ENCODE measurements around the gene OOSP4A.
A peak's percentile ranks its signal among the peaks of the same experiment; 100 is the strongest.

The OOSP4A gene

DNA sequence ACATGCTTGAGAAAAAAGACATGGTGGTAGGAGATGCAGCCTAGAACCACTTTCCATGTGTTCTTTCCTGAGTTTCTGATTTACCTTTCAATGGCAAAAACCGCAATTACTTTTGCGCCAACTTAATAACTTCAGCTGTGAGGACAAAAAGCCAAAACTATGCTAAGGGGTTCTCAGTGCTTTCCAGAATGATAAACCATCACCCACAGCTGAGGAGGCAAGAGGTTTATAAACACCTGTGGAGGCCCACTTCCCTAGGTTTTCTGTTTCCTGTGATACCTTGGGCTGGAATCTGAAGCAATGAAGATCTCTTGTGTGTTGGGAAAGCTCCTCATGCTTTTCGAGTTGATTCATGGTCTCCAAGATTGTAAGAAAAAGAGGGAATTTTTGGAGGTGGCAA lies at the start of gene OOSP4A:
Gene OOSP4A, plus strand, starts transcription at position 301 of the 400 bp plus-strand sequence. Its CDS starts 0 bp downstream, at position 301.
- no peaks in the 10 kb centered on the region for H3K4me1 Mint-ChIP-seq

GRCh38 chr11:59918480-59918879 lies 45.4 kb upstream of the OOSP4A start:
- Mint-ChIP-seq H3K27ac (no peak overlapping the region), H3K36me3 (ENCODE audit: low read depth) (no peaks in the 10 kb centered on the region), H3K9me3 (peaks cover 24% of the 10 kb centered on the region), H3K4me1 (no peaks in the 10 kb centered on the region), H3K27me3 (ENCODE audit: low read depth) (no peaks in the 10 kb centered on the region), H3K4me3 (no peak overlapping the region)
- no peak for TF ChIP-seq CTCF (IDR thresholded peaks at IDR 0.05; ENCODE audit: unreplicated experiment in 3 of 3)

More for the DNA sequence above, at the start of gene OOSP4A:
- no peaks in the 10 kb centered on the region for H3K27me3 Mint-ChIP-seq (ENCODE audit: low read depth)
- H3K9me3 Mint-ChIP-seq, result no peaks in the 10 kb centered on the region
- H3K36me3 Mint-ChIP-seq (ENCODE audit: low read depth), result no peaks in the 10 kb centered on the region
- H3K27ac Mint-ChIP-seq, result no peak within 1 kb of the TSS
- no peak for TF ChIP-seq CTCF (IDR thresholded peaks at IDR 0.05; ENCODE audit: unreplicated experiment in 3 of 3)
- no peak within 1 kb of the TSS for H3K4me3 Mint-ChIP-seq

- TF ChIP-seq CTCF (IDR thresholded peaks at IDR 0.05; ENCODE audit: unreplicated experiment in 3 of 3), result peak in 2 of 3 experiments; percentile 24 to 49
- Mint-ChIP-seq H3K27me3 (ENCODE audit: low read depth) (no peaks in the 10 kb centered on the region), H3K36me3 (ENCODE audit: low read depth) (no peaks in the 10 kb centered on the region), H3K27ac (no peak overlapping the region), H3K9me3 (peaks cover 25% of the 10 kb centered on the region), H3K4me3 (no peak overlapping the region), H3K4me1 (no peaks in the 10 kb centered on the region)
Measured at GRCh38 chr11:59918987-59919589, 44.7 kb upstream of the OOSP4A start.

DNA sequence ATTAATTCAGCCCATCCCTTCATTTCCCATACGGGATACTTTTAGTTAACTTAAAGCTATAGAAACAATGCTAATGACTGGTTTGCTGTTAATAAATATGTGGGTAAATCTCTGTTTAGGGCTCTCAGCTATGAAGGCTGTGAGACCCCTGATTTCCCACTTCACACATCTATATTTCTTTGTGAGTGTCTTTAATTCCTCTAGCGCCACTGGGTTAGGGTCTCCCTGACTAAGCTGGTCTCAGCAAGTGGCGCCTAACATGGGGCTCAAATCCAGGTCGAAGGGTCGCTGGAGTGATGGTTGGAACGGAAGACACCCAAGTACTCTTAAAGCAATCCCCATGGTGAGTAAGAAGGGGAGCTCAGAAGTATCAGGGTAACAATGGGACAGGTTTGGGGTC lies 40.0 kb upstream of the OOSP4A start:
- Mint-ChIP-seq H3K9me3 (peaks cover 40% of the 10 kb centered on the region), H3K27me3 (ENCODE audit: low read depth) (no peaks in the 10 kb centered on the region), H3K36me3 (ENCODE audit: low read depth) (no peaks in the 10 kb centered on the region), H3K4me1 (no peaks in the 10 kb centered on the region), H3K4me3 (no peak overlapping the region), H3K27ac (no peak overlapping the region)
- no peak for TF ChIP-seq CTCF (IDR thresholded peaks at IDR 0.05; ENCODE audit: unreplicated experiment in 3 of 3)

- H3K27me3 Mint-ChIP-seq (ENCODE audit: low read depth), result no peaks in the 10 kb centered on the region
- H3K9me3 Mint-ChIP-seq, result peaks cover 16% of the 10 kb centered on the region
- no peak overlapping the region for H3K4me3 Mint-ChIP-seq
- no peaks in the 10 kb centered on the region for H3K4me1 Mint-ChIP-seq
- H3K27ac Mint-ChIP-seq, result no peak overlapping the region
- H3K36me3 Mint-ChIP-seq (ENCODE audit: low read depth), result peaks cover 5% of the 10 kb centered on the region
- no peak for TF ChIP-seq CTCF (IDR thresholded peaks at IDR 0.05; ENCODE audit: unreplicated experiment in 3 of 3)
Measured at GRCh38 chr11:59931688-59932087, 32.1 kb upstream of the OOSP4A start.

DNA sequence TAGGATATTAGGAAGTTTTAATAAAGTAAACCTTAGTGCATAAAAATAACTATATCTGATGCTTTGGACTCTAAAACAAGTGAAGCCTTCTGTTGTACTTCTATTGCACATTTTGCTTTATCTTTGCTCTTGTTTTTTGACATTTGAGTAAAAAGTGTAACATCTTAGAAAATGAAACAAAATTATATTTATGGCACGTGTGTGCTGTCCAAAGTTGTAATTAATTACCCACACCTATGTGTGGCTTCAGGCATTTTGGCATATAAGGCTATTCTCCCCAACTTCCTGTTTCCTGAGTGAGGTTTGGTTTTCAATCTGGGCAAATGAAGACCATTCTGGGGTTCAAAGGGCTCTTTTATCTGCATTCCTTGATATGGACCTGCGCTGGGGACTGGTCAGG lies 25.7 kb upstream of the OOSP4A start, which contains the start of gene OOSP1:
Gene OOSP1, plus strand, starts transcription at position 301 of the 400 bp plus-strand sequence. Its CDS starts 23 bp downstream, at position 324.
- no peak for TF ChIP-seq CTCF (IDR thresholded peaks at IDR 0.05; ENCODE audit: unreplicated experiment in 3 of 3)
- Mint-ChIP-seq H3K36me3 (ENCODE audit: low read depth) (no peaks in the 10 kb centered on the region), H3K4me1 (no peaks in the 10 kb centered on the region), H3K9me3 (no peaks in the 10 kb centered on the region), H3K27ac (no peak within 1 kb of the TSS), H3K4me3 (no peak within 1 kb of the TSS), H3K27me3 (ENCODE audit: low read depth) (no peaks in the 10 kb centered on the region)

Data from nephron (organoid).